GM21447 (cell line): Measurements from ENCODE around the gene TRIP13.
"Not testable (repeated sequence)": the region's sequence is repeated elsewhere in the genome, so short reads cannot be mapped to it uniquely, and the experiment has no call there.

ENCODE experiments used
- ATAC-seq: cut with Tn5 transposase; IDR thresholded peaks from one replicate; pipeline ENCODE4 v1.9.1; 2021; ENCODE audit not compliant: unreplicated experiment

The TRIP13 gene

GRCh38 chr5:871596-872298 lies 20.9 kb upstream of the TRIP13 start:
- no peak for ATAC-seq

- no peak for ATAC-seq
Measured at GRCh38 chr5:872301-872700, 20.4 kb upstream of the TRIP13 start.

GRCh38 chr5:873328-873727 lies 19.4 kb upstream of the TRIP13 start:
- no peak for ATAC-seq

GRCh38 chr5:875931-876330 lies 16.8 kb upstream of the TRIP13 start:
- ATAC-seq = no peak

GRCh38 chr5:876398-877365 lies 16.0 kb upstream of the TRIP13 start:
- ATAC-seq = no peak

GRCh38 chr5:878125-878524 lies 14.6 kb upstream of the TRIP13 start:
- ATAC-seq = no peak

GRCh38 chr5:878677-879076 lies 14.0 kb upstream of the TRIP13 start:
- ATAC-seq = not testable (repeated sequence)

GRCh38 chr5:880816-881550 lies 11.7 kb upstream of the TRIP13 start:
- ATAC-seq = no peak

- no peak for ATAC-seq
Measured at GRCh38 chr5:881551-881935, 11.1 kb upstream of the TRIP13 start.

GRCh38 chr5:882253-883183 lies 10.2 kb upstream of the TRIP13 start:
- ATAC-seq = no peak

GRCh38 chr5:883475-884181 lies 9.1 kb upstream of the TRIP13 start:
- no peak for ATAC-seq

- no peak for ATAC-seq
Measured at GRCh38 chr5:884345-885126, 8.1 kb upstream of the TRIP13 start.

- ATAC-seq = no peak
Measured at GRCh38 chr5:885127-885442, 7.6 kb upstream of the TRIP13 start.

- ATAC-seq = no peak
Measured at GRCh38 chr5:885529-885928, 7.2 kb upstream of the TRIP13 start.

GRCh38 chr5:886036-886435 lies 6.6 kb upstream of the TRIP13 start:
- ATAC-seq = no peak

- ATAC-seq = no peak
Measured at GRCh38 chr5:886716-887325, 5.9 kb upstream of the TRIP13 start.

GRCh38 chr5:887947-888637 lies 4.6 kb upstream of the TRIP13 start:
- no peak for ATAC-seq

- no peak for ATAC-seq
Measured at GRCh38 chr5:888638-889035, 4.0 kb upstream of the TRIP13 start.
